Testis (tissue), 3 donors: Measurements from ENCODE around the gene SPACA7. TPM values are rescaled to one million over a fixed set of nuclear protein-coding genes. Genes with fewer than 3 reads are reported as not detected.

Experiments
- DNase-seq: peaks from one replicate; pipeline ENCODE4 v3.0.0-alpha.2; 2019
- H3K27ac ChIP-seq, 2 donors: fragments of 200-600 bp; sonication (generic); one replicate each; pipeline ENCODE4 v1.5.1; 2019
- H3K27me3 ChIP-seq: fragments of 200-600 bp; sonication (generic); one replicate; pipeline ENCODE4 v1.5.1; 2019
- H3K36me3 ChIP-seq: fragments of 200-600 bp; sonication (generic); one replicate; pipeline ENCODE4 v1.5.1; 2017; ENCODE audit warnings: low read depth; ENCODE audit errors: missing control alignments
- H3K4me1 ChIP-seq: fragments of 200-600 bp; sonication (generic); one replicate; pipeline ENCODE4 v1.5.1; 2019
- H3K4me3 ChIP-seq, 2 donors: fragments of 200-600 bp; sonication (generic); one replicate each; pipeline ENCODE4 v1.5.1; 2017 to 2019
- H3K9me3 ChIP-seq: fragments of 200-600 bp; sonication (generic); one replicate; pipeline ENCODE4 v1.5.1; 2017
- POLR2A ChIP-seq: fragments of 450-650 bp; IDR thresholded peaks from one replicate; pipeline ENCODE4 v1.6.1; 2017; ENCODE audit warnings: antibody characterized with exemption, mild to moderate bottlenecking, moderate library complexity
- WGBS, 2 donors: methylation state at CpG; one replicate each; pipeline ENCODE4 v1.1.5; 2018; 5-methylcytosine and 5-hydroxymethylcytosine counted together
- intact Hi-C: fragments of 100-400 bp; cut with DNase I; formaldehyde crosslinking; loops from one replicate; pipeline ENCODE4 v1.15.1; 2023; ENCODE audit warnings: low total_unique reads
- polyA plus RNA-seq: library from polyadenylated mRNA; stranded (reverse); fragments of 350-450 nt; fragmentation: Illumina TruSeq; extraction: RNeasy Lipid Tissue Mini Kit (QIAGEN cat#74804); gene quantifications from one replicate; pipeline ENCODE4 v1.2.3, GENCODE V29; 2014; ENCODE audit warnings: low read depth, low replicate concordance; ENCODE audit not compliant: insufficient read depth
- total RNA-seq, 2 donors: library from RNA; depleted of rRNA; stranded (reverse); fragments of >200 nt; gene quantifications; one replicate each; pipeline ENCODE4 v1.2.3, GENCODE V29; 2016
- TF ChIP-seq, protein P1 (sequence below), 3 experiments: fragments of 450-650 bp in 2 of 3; fragments of 200-600 bp in 1 of 3; sonication (generic) in 1 of 3; IDR thresholded peaks; one replicate each; pipeline ENCODE4 v1.5.1; 2016 to 2019; ENCODE audit warnings: antibody characterized with exemption in 3 of 3, mild to moderate bottlenecking in 2 of 3, moderate library complexity in 1 of 3

SPACA7 gene
- total and polyA plus RNA-seq, 3 donors from 2014 or later, result 27.7 to 97.6 (median 63.0) TPM

GRCh38 chr13:112330066-112330465, 46.1 kb upstream of the SPACA7 start:
- WGBS, 2 donors, result 55 to 61% methylated on average over 9 to 19 of the region's 19 CpGs
- Histone ChIP-seq H3K27ac (no peak overlapping the region), H3K4me3 (no peak overlapping the region), H3K4me1 (no peaks in the 10 kb centered on the region), H3K36me3 (no peaks in the 10 kb centered on the region), H3K9me3 (no peaks in the 10 kb centered on the region), H3K27me3 (no peaks in the 10 kb centered on the region)
- no peak for DNase-seq
- TF ChIP-seq, protein P1, sequence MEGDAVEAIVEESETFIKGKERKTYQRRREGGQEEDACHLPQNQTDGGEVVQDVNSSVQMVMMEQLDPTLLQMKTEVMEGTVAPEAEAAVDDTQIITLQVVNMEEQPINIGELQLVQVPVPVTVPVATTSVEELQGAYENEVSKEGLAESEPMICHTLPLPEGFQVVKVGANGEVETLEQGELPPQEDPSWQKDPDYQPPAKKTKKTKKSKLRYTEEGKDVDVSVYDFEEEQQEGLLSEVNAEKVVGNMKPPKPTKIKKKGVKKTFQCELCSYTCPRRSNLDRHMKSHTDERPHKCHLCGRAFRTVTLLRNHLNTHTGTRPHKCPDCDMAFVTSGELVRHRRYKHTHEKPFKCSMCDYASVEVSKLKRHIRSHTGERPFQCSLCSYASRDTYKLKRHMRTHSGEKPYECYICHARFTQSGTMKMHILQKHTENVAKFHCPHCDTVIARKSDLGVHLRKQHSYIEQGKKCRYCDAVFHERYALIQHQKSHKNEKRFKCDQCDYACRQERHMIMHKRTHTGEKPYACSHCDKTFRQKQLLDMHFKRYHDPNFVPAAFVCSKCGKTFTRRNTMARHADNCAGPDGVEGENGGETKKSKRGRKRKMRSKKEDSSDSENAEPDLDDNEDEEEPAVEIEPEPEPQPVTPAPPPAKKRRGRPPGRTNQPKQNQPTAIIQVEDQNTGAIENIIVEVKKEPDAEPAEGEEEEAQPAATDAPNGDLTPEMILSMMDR (IDR thresholded peaks at IDR 0.05), result no peak
- TF ChIP-seq POLR2A, result no peak
- intact Hi-C loops, result no loop called here

GRCh38 chr13:112330479-112331381, 45.4 kb upstream of the SPACA7 start:
- Histone ChIP-seq H3K27ac (no peak overlapping the region), H3K36me3 (no peaks in the 10 kb centered on the region), H3K4me1 (no peaks in the 10 kb centered on the region), H3K4me3 (peak overlapping the region in 1 of 2 donors; percentile 52), H3K27me3 (no peaks in the 10 kb centered on the region), H3K9me3 (no peaks in the 10 kb centered on the region)
- WGBS, 2 donors, result 27 to 40% methylated on average over 24 to 78 of the region's 78 CpGs
- intact Hi-C loops, result no loop called here
- no peak for TF ChIP-seq POLR2A
- TF ChIP-seq, protein P1 (IDR thresholded peaks at IDR 0.05), result no peak
- no peak for DNase-seq

DNA sequence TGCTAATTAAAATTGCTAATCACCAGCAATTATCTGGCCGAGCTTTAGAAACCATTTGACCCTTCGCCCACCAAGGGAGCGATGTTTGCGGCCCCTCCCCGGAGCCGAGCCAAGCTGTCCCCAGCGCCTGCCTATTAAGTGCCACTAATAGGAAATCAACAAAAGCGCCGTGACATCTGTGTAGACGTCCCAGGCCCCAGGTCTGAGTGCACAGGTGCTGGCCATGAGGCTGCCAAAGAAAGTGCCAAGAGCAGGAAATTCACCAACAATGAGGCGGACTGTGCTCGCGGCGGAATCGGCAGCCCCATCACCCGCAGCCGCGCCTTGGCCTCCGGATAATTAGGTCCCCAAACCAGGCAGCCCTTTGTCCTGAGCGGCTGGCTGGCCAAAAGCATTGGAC, 44.5 kb upstream of the SPACA7 start:
- no peaks in the 10 kb centered on the region for H3K9me3 ChIP-seq
- no peaks in the 10 kb centered on the region for H3K4me1 ChIP-seq
- peak overlapping the region in 1 of 2 donors; percentile 52 for H3K4me3 ChIP-seq
- H3K36me3 ChIP-seq, result no peaks in the 10 kb centered on the region
- intact Hi-C loops, result no loop called here
- WGBS, 2 donors, result 16 to 21% methylated on average over 18 to 20 of the region's 20 CpGs
- H3K27me3 ChIP-seq, result no peaks in the 10 kb centered on the region
- DNase-seq, result no peak
- no peak overlapping the region for H3K27ac ChIP-seq
- TF ChIP-seq, protein P1 (IDR thresholded peaks at IDR 0.05), result no peak
- TF ChIP-seq POLR2A, result no peak

GRCh38 chr13:112332727-112333126, 43.4 kb upstream of the SPACA7 start:
- Histone ChIP-seq H3K27ac (no peak overlapping the region), H3K4me1 (no peaks in the 10 kb centered on the region), H3K9me3 (no peaks in the 10 kb centered on the region), H3K27me3 (no peaks in the 10 kb centered on the region), H3K4me3 (no peak overlapping the region), H3K36me3 (no peaks in the 10 kb centered on the region)
- intact Hi-C loops, result no loop called here
- 39 to 70% methylated on average over 5 to 10 of the region's 10 CpGs for WGBS, 2 donors
- DNase-seq, result no peak
- TF ChIP-seq, protein P1 (IDR thresholded peaks at IDR 0.05), result no peak
- TF ChIP-seq POLR2A, result no peak
